MM.1S (cell line): Measurements from ENCODE around the gene TMEM240.
"Not testable (repeated sequence)": the region's sequence is repeated elsewhere in the genome, so short reads cannot be mapped to it uniquely, and the experiment has no call there.

ENCODE experiments used
- DNase-seq: peaks from one replicate; pipeline ENCODE4 v3.0.0-alpha.2; 2015
- H2AFZ ChIP-seq: fragments of 300-600 bp; sonication (generic); 2 replicates; pipeline ENCODE4 v1.6.0; 2016; ENCODE audit warnings: antibody characterized with exemption, low read length
- H3F3A ChIP-seq: fragments of 300-600 bp; sonication (generic); 2 replicates; pipeline ENCODE4 v1.6.1; 2016; ENCODE audit warnings: mild to moderate bottlenecking, antibody characterized with exemption, low read length, moderate library complexity, mixed read lengths; ENCODE audit not compliant: insufficient read depth
- H3K27ac ChIP-seq: fragments of 300-600 bp; sonication (generic); 2 replicates; pipeline ENCODE4 v1.5.1; 2016; ENCODE audit warnings: mild to moderate bottlenecking, low read length
- H3K27me3 ChIP-seq: fragments of 300-600 bp; sonication (generic); replicated peaks from 2 replicates; pipeline ENCODE4 v1.6.0; 2016; ENCODE audit warnings: low read length; ENCODE audit not compliant: insufficient read depth
- H3K36me3 ChIP-seq: fragments of 300-600 bp; sonication (generic); replicated peaks from 2 replicates; pipeline ENCODE4 v1.6.1; 2016; ENCODE audit warnings: mild to moderate bottlenecking, low read length, mixed read lengths; ENCODE audit not compliant: insufficient read depth
- H3K4me1 ChIP-seq: fragments of 300-600 bp; sonication (generic); 2 replicates; pipeline ENCODE4 v1.6.1; 2016; ENCODE audit warnings: low read length, mixed read lengths
- H3K4me2 ChIP-seq: fragments of 300-600 bp; sonication (generic); 2 replicates; pipeline ENCODE4 v1.6.0; 2016; ENCODE audit warnings: low read depth, low read length
- H3K4me3 ChIP-seq: fragments of 300-600 bp; sonication (generic); 2 replicates; pipeline ENCODE4 v1.5.1; 2016; ENCODE audit warnings: low read length, mixed read lengths
- H3K79me2 ChIP-seq: fragments of 300-600 bp; sonication (generic); 2 replicates; pipeline ENCODE4 v1.6.1; 2016; ENCODE audit warnings: mixed run types, low read length, mixed read lengths
- H3K9ac ChIP-seq: fragments of 300-600 bp; sonication (generic); 2 replicates; pipeline ENCODE4 v1.6.1; 2016; ENCODE audit warnings: low read length, mixed read lengths
- H3K9me2 ChIP-seq: fragments of 300-600 bp; sonication (generic); replicated peaks from 2 replicates; pipeline ENCODE4 v1.6.1; 2016; ENCODE audit warnings: mild to moderate bottlenecking, low read length, mixed read lengths; ENCODE audit not compliant: insufficient read depth
- H3K9me3 ChIP-seq: fragments of 300-600 bp; sonication (generic); replicated peaks from 2 replicates; pipeline ENCODE4 v1.6.1; 2016; ENCODE audit warnings: mild to moderate bottlenecking, low read length, mixed read lengths; ENCODE audit not compliant: insufficient read depth
- H4K20me1 ChIP-seq: fragments of 300-600 bp; sonication (generic); 2 replicates; pipeline ENCODE4 v1.6.1; 2016; ENCODE audit warnings: mild to moderate bottlenecking, low read length, moderate library complexity, mixed read lengths; ENCODE audit not compliant: insufficient read depth
- CTCF ChIP-seq: fragments of 300-600 bp; sonication (generic); IDR thresholded peaks from 2 replicates; pipeline ENCODE4 v1.5.1; 2016; ENCODE audit warnings: antibody characterized with exemption, low read length, mixed read lengths
- EZH2 ChIP-seq: fragments of 300-600 bp; sonication (generic); optimal IDR thresholded peaks from 2 replicates; pipeline ENCODE3; 2017; ENCODE audit warnings: low read depth, mild to moderate bottlenecking, antibody characterized with exemption, low read length, mixed read lengths
- EZH2phosphoT487 ChIP-seq: fragments of 300-600 bp; sonication (generic); IDR thresholded peaks from 2 replicates; pipeline ENCODE4 v1.6.1; 2018; ENCODE audit warnings: antibody characterized with exemption, low read length

TMEM240 gene

GRCh38 chr1:1527092-1527816 is 13.2 kb downstream of the TMEM240 start:
- H3K4me3 ChIP-seq: no peak overlapping the region
- no peak overlapping the region for H3K4me2 ChIP-seq
- TF ChIP-seq EZH2 (no peak), CTCF (no peak), EZH2phosphoT487 (no peak)
- no peaks in the 10 kb centered on the region for H3K9me2 ChIP-seq
- no peak overlapping the region for H3K9ac ChIP-seq
- no peak for DNase-seq
- no peaks in the 10 kb centered on the region for H3K36me3 ChIP-seq
- H3K27ac ChIP-seq: no peak overlapping the region
- no peak overlapping the region for H2AFZ ChIP-seq
- H3K27me3 ChIP-seq: no peaks in the 10 kb centered on the region
- no peaks in the 10 kb centered on the region for H3F3A ChIP-seq
- no peaks in the 10 kb centered on the region for H4K20me1 ChIP-seq
- H3K79me2 ChIP-seq: no peaks in the 10 kb centered on the region
- H3K9me3 ChIP-seq: no peaks in the 10 kb centered on the region
- H3K4me1 ChIP-seq: no peaks in the 10 kb centered on the region

- not testable (repeated sequence) for H3F3A ChIP-seq, H4K20me1 ChIP-seq, H3K79me2 ChIP-seq, H2AFZ ChIP-seq, H3K36me3 ChIP-seq, H3K9ac ChIP-seq, H3K4me2 ChIP-seq, H3K4me1 ChIP-seq, H3K9me3 ChIP-seq, H3K4me3 ChIP-seq, H3K27me3 ChIP-seq, H3K9me2 ChIP-seq, H3K27ac ChIP-seq, DNase-seq
These were observed 13.9 kb downstream of the TMEM240 start for GRCh38 chr1:1526476-1526875.

GRCh38 chr1:1524750-1525383 is 15.6 kb downstream of the TMEM240 start:
- H3K27me3 ChIP-seq, H3K27ac ChIP-seq, H4K20me1 ChIP-seq, H3K9me2 ChIP-seq, H3K36me3 ChIP-seq, H3F3A ChIP-seq, H3K79me2 ChIP-seq, H3K4me1 ChIP-seq, H3K4me3 ChIP-seq, DNase-seq, H3K9ac ChIP-seq, H2AFZ ChIP-seq, H3K4me2 ChIP-seq, H3K9me3 ChIP-seq: not testable (repeated sequence)

GRCh38 chr1:1523651-1524050 is 16.8 kb downstream of the TMEM240 start:
- H3K79me2 ChIP-seq, H3K4me2 ChIP-seq, H2AFZ ChIP-seq, H3K9ac ChIP-seq, H3K4me3 ChIP-seq, H3F3A ChIP-seq, H3K4me1 ChIP-seq, H3K36me3 ChIP-seq, H3K27me3 ChIP-seq, H3K27ac ChIP-seq, H3K9me3 ChIP-seq, H3K9me2 ChIP-seq, H4K20me1 ChIP-seq, DNase-seq: not testable (repeated sequence)

- H3K4me1 ChIP-seq, H4K20me1 ChIP-seq, H3K9ac ChIP-seq, H3K36me3 ChIP-seq, H3K27ac ChIP-seq, H3K4me2 ChIP-seq, H3K79me2 ChIP-seq, H3K9me2 ChIP-seq, H2AFZ ChIP-seq, H3K9me3 ChIP-seq, DNase-seq, H3F3A ChIP-seq, H3K4me3 ChIP-seq, H3K27me3 ChIP-seq: not testable (repeated sequence)
These were observed 17.2 kb downstream of the TMEM240 start for GRCh38 chr1:1523226-1523625.

- H3K4me1 ChIP-seq, H3K4me3 ChIP-seq, H3K36me3 ChIP-seq, H3K79me2 ChIP-seq, H4K20me1 ChIP-seq, H3F3A ChIP-seq, H3K9me3 ChIP-seq, H3K27ac ChIP-seq, H3K4me2 ChIP-seq, H3K9me2 ChIP-seq, H2AFZ ChIP-seq, DNase-seq, H3K27me3 ChIP-seq, H3K9ac ChIP-seq: not testable (repeated sequence)
These were observed 17.9 kb downstream of the TMEM240 start for GRCh38 chr1:1522536-1522935.
